H1 (cell line): ENCODE results near the gene POLR3A. TPM values are rescaled to one million over a fixed set of nuclear protein-coding genes. Genes with fewer than 3 reads are reported as not detected.

ENCODE experiments used
- CTCF ChIA-PET: fragments of 300-600 bp; sonication (Branson Sonifier 250); formaldehyde crosslinking; loops from one replicate; lab custom pipeline; 2021; ENCODE audit not compliant: partially characterized antibody; lab: Charles Lee
- POLR2A ChIA-PET: fragments of 300-600 bp; sonication (Branson Sonifier 250); formaldehyde crosslinking; loops from one replicate; lab custom pipeline; 2021; ENCODE audit warnings: inconsistent platforms; ENCODE audit not compliant: partially characterized antibody; lab: Charles Lee
- DNase-seq, 2 experiments: peaks; one replicate each; pipeline versions ENCODE4 v3.0.0 to v3.0.0-alpha.2; 2010 to 2022; ENCODE audit warnings: low spot score in 2 of 2, low read depth in 1 of 2, mixed read lengths in 1 of 2
- FAIRE-seq: peaks from 2 replicates; lab custom pipeline; 2011; peaks lifted over from hg19 to GRCh38; lab: Jason Lieb, UNC
- H2AFZ ChIP-seq: 2 replicates; pipeline ENCODE4 v1.8.1; 2012; ENCODE audit warnings: low read length, inconsistent platforms
- H2AK5ac ChIP-seq: 2 replicates; pipeline ENCODE4 v1.6.1; 2013; ENCODE audit warnings: low read depth, low read length
- H2BK120ac ChIP-seq: replicated peaks from 2 replicates; pipeline ENCODE3; 2013; ENCODE audit warnings: low read depth, low read length, inconsistent platforms
- H2BK12ac ChIP-seq: 2 replicates; pipeline ENCODE4 v1.6.1; 2013; ENCODE audit warnings: low read depth, low read length
- H2BK15ac ChIP-seq: 2 replicates; pipeline ENCODE4 v1.6.1; 2013; ENCODE audit warnings: low read length
- H2BK20ac ChIP-seq: 2 replicates; pipeline ENCODE4 v1.6.1; 2013; ENCODE audit warnings: low read length
- H2BK5ac ChIP-seq: 2 replicates; pipeline ENCODE4 v1.6.1; 2013; ENCODE audit warnings: low read depth, low read length
- H3K14ac ChIP-seq: 2 replicates; pipeline ENCODE4 v1.6.1; 2013; ENCODE audit warnings: inconsistent platforms; ENCODE audit not compliant: insufficient read length
- H3K18ac ChIP-seq: 2 replicates; pipeline ENCODE4 v1.6.1; 2013; ENCODE audit warnings: low read length; ENCODE audit errors: extremely low read depth
- H3K23ac ChIP-seq: 2 replicates; pipeline ENCODE4 v1.6.1; 2013; ENCODE audit warnings: inconsistent platforms; ENCODE audit not compliant: insufficient read length
- H3K23me2 ChIP-seq: 2 replicates; pipeline ENCODE4 v1.6.1; 2013; ENCODE audit warnings: low read depth, low read length
- H3K27ac ChIP-seq: 2 replicates; pipeline ENCODE4 v1.6.1; 2011; ENCODE audit warnings: low read depth, low read length, inconsistent platforms
- H3K27me3 ChIP-seq, 4 experiments: replicated peaks in 1 of 4; 1 replicate in 1 of 4; 2 replicates in 3 of 4; pipeline versions ENCODE4 v1.6.1 to v1.8.1; 2011 to 2013; ENCODE audit warnings: low read length in 3 of 4, mild to moderate bottlenecking in 3 of 4, inconsistent platforms in 2 of 4, mixed read lengths in 2 of 4, moderate library complexity in 1 of 4; ENCODE audit not compliant: control insufficient read depth in 3 of 4, insufficient read depth in 3 of 4; ENCODE audit errors: extremely low read depth in 1 of 4
- H3K36me3 ChIP-seq, 4 experiments: 2 replicates each; pipeline versions ENCODE4 v1.6.1 to v1.8.1; 2011 to 2013; ENCODE audit warnings: mild to moderate bottlenecking in 4 of 4, low read length in 3 of 4, moderate library complexity in 2 of 4, control low read depth in 1 of 4, inconsistent platforms in 1 of 4; ENCODE audit not compliant: insufficient read depth in 4 of 4, control insufficient read depth in 2 of 4
- H3K4ac ChIP-seq: replicated peaks from 2 replicates; pipeline ENCODE3; 2013; ENCODE audit warnings: low read length, low read depth, mixed read lengths, inconsistent platforms; ENCODE audit not compliant: insufficient read length
- H3K4me1 ChIP-seq, 4 experiments: replicated peaks in 1 of 4; 1 replicate in 1 of 4; 2 replicates in 3 of 4; pipeline versions ENCODE4 v1.6.1 to v1.8.1; 2011 to 2013; ENCODE audit warnings: low read length in 3 of 4, inconsistent platforms in 2 of 4, mixed read lengths in 1 of 4; ENCODE audit not compliant: insufficient read depth in 4 of 4, control insufficient read depth in 3 of 4
- H3K4me2 ChIP-seq, 2 experiments: 2 replicates each; pipeline versions ENCODE4 v1.6.1 to v1.8.1; 2011 to 2013; ENCODE audit warnings: low read depth in 2 of 2, low read length in 2 of 2, control low read depth in 1 of 2, inconsistent platforms in 1 of 2, mild to moderate bottlenecking in 1 of 2; ENCODE audit not compliant: insufficient read depth in 1 of 2
- H3K4me3 ChIP-seq, 4 experiments: fragments of 200-600, 300-600 bp in 1 of 4; sonication (generic), shearing (Covaris generic), sonication (Bioruptor Twin) in 1 of 4; 2 replicates each; pipeline versions ENCODE4 v1.5.1 to v1.8.1; 2011 to 2016; ENCODE audit warnings: low read length in 4 of 4, low read depth in 3 of 4, control low read depth in 2 of 4, inconsistent platforms in 2 of 4, mild to moderate bottlenecking in 2 of 4, mixed read lengths in 1 of 4, moderate library complexity in 1 of 4; ENCODE audit not compliant: insufficient read depth in 2 of 4; ENCODE audit errors: extremely low read depth in 1 of 4
- H3K56ac ChIP-seq: replicated peaks from 2 replicates; pipeline ENCODE3; 2013; ENCODE audit warnings: low read depth, mild to moderate bottlenecking, mixed read lengths, low read length, inconsistent platforms; ENCODE audit not compliant: insufficient read length
- H3K79me1 ChIP-seq: 2 replicates; pipeline ENCODE4 v1.6.1; 2013; ENCODE audit warnings: low read depth, low read length, control low read depth
- H3K79me2 ChIP-seq, 2 experiments: 2 replicates each; pipeline versions ENCODE4 v1.6.1 to v1.8.1; 2012 to 2013; ENCODE audit warnings: low read length in 2 of 2, mild to moderate bottlenecking in 2 of 2, inconsistent platforms in 1 of 2; ENCODE audit not compliant: insufficient read depth in 2 of 2, control insufficient read depth in 1 of 2
- H3K9ac ChIP-seq, 4 experiments: replicated peaks in 1 of 4; 1 replicate in 1 of 4; 2 replicates in 3 of 4; pipeline versions ENCODE4 v1.6.1 to v1.8.1; 2011 to 2013; ENCODE audit warnings: low read depth in 3 of 4, low read length in 3 of 4, control low read depth in 2 of 4, mild to moderate bottlenecking in 2 of 4, moderate library complexity in 2 of 4, inconsistent platforms in 1 of 4; ENCODE audit errors: extremely low read depth in 1 of 4
- H3K9me3 ChIP-seq, 2 experiments: 2 replicates each; pipeline versions ENCODE4 v1.6.1 to v1.8.1; 2012 to 2013; ENCODE audit warnings: mild to moderate bottlenecking in 2 of 2, moderate library complexity in 2 of 2, control low read depth in 1 of 2, inconsistent platforms in 1 of 2, low read depth in 1 of 2, low read length in 1 of 2, mixed read lengths in 1 of 2; ENCODE audit not compliant: insufficient read depth in 2 of 2
- H4K20me1 ChIP-seq, 2 experiments: replicated peaks in 1 of 2; 2 replicates each; pipeline versions ENCODE3 to v1.8.1; 2011 to 2013; ENCODE audit warnings: inconsistent platforms in 2 of 2, low read length in 2 of 2, mild to moderate bottlenecking in 1 of 2; ENCODE audit not compliant: insufficient read depth in 2 of 2, control insufficient read depth in 1 of 2
- H4K5ac ChIP-seq: 2 replicates; pipeline ENCODE4 v1.6.1; 2013; ENCODE audit warnings: low read length, low read depth, mixed read lengths, inconsistent platforms; ENCODE audit not compliant: insufficient read length
- H4K8ac ChIP-seq: 2 replicates; pipeline ENCODE4 v1.8.0; 2013; ENCODE audit warnings: mild to moderate bottlenecking, moderate library complexity, low read length, inconsistent platforms; ENCODE audit not compliant: insufficient read depth; ENCODE audit errors: extremely low read depth
- H4K91ac ChIP-seq: replicated peaks from 2 replicates; pipeline ENCODE3; 2013; ENCODE audit warnings: low read length, mixed read lengths, inconsistent platforms; ENCODE audit not compliant: insufficient read length
- ASH2L ChIP-seq: fragments of 200-600, 300-600 bp; sonication (generic); IDR thresholded peaks from one replicate; pipeline ENCODE4 v1.7.1; 2017; ENCODE audit warnings: low read length
- BACH1 ChIP-seq: IDR thresholded peaks from 2 replicates; pipeline ENCODE4 v1.6.1; 2012; ENCODE audit warnings: low read length, improper control_type of control experiment
- EGR1 ChIP-seq: IDR thresholded peaks from 2 replicates; pipeline ENCODE4 v1.6.1; 2011; ENCODE audit warnings: low read depth, low read length, borderline replicate concordance
- JUN ChIP-seq: IDR thresholded peaks from 2 replicates; pipeline ENCODE4 v1.6.1; 2011; ENCODE audit warnings: low read depth, mild to moderate bottlenecking, improper control_type of control experiment, low read length
- PHF8 ChIP-seq: fragments of 200-600 bp; sonication (generic); conservative IDR thresholded peaks from 2 replicates; pipeline ENCODE4 v1.7.1; 2012; ENCODE audit warnings: low read depth, mild to moderate bottlenecking, inconsistent platforms, low read length, moderate library complexity
- RBBP5 ChIP-seq: IDR thresholded peaks from 2 replicates; pipeline ENCODE4 v1.7.1; 2012; ENCODE audit warnings: low read depth, mild to moderate bottlenecking, inconsistent platforms, low read length, moderate library complexity, borderline replicate concordance
- SAP30 ChIP-seq: fragments of 300-600 bp; sonication (generic); IDR thresholded peaks from 2 replicates; pipeline ENCODE4 v1.7.1; 2012; ENCODE audit warnings: low read length, moderate library complexity, mild to moderate bottlenecking, inconsistent platforms; ENCODE audit not compliant: insufficient read depth, insufficient replicate concordance
- SIRT6 ChIP-seq: IDR thresholded peaks from one replicate; pipeline ENCODE4 v1.7.1; 2012; ENCODE audit warnings: low read length, inconsistent platforms
- WGBS, 2 experiments: shearing (Covaris generic) in 1 of 2; methylation state at CpG; one replicate each; pipeline versions ENCODE4 v1.1.6 to v1.1.7; 2013 to 2015; ENCODE audit warnings: low lambda C conversion rate in 2 of 2, mixed read lengths in 2 of 2, inconsistent platforms in 1 of 2, low coverage in 1 of 2, missing lambda C conversion rate in 1 of 2; ENCODE audit not compliant: insufficient replicate concordance in 2 of 2, insufficient coverage in 1 of 2, insufficient read length in 1 of 2; ENCODE audit errors: extremely low coverage in 1 of 2, missing lambda C conversion rate in 1 of 2; 5-methylcytosine and 5-hydroxymethylcytosine counted together
- polyA plus RNA-seq, 7 experiments: library from polyadenylated mRNA; depleted of rRNA in 3 of 7; stranded (reverse) in 5 of 7; unstranded in 2 of 7; fragments of >200 nt in 5 of 7; fragments of 200-250 nt in 2 of 7; gene quantifications; 1 replicate in 5 of 7; 2 replicates in 1 of 7; 4 replicates in 1 of 7; pipeline versions ENCODE4 v1.2.1 to v1.2.3, GENCODE V29; 2011 to 2013; ENCODE audit warnings: missing spikeins in 2 of 7, mixed read lengths in 2 of 7
- total RNA-seq: library from RNA; stranded (reverse); fragmentation: NEBNext Ultra II Directional; extraction: Animal tissue kit (Norgen Biotek cat#: 25700); gene quantifications from 2 replicates; pipeline ENCODE4 v1.2.1, GENCODE V29; 2021
- TF ChIP-seq, protein P1 (sequence below): IDR thresholded peaks from 2 replicates; pipeline ENCODE4 v1.6.1; 2011; ENCODE audit warnings: low read depth, mild to moderate bottlenecking, low read length; ENCODE audit not compliant: insufficient read depth
- TF ChIP-seq, protein P2 (sequence below), 3 experiments: IDR thresholded peaks; 1 replicate in 2 of 3; 2 replicates in 1 of 3; pipeline versions ENCODE4 v1.5.1 to v1.6.1; 2011; ENCODE audit warnings: low read length in 3 of 3, mild to moderate bottlenecking in 3 of 3, inconsistent platforms in 2 of 3, low read depth in 1 of 3, moderate library complexity in 1 of 3; ENCODE audit not compliant: insufficient read depth in 1 of 3; ENCODE audit errors: control extremely low read depth in 1 of 3

The POLR3A gene
- total and polyA plus RNA-seq, 2 of the 8 experiments (the other 6 are each of a cell fraction or from before 2014, with no cell fraction given): 11.3 to 38.6 TPM

- no peak overlapping the region for H3K9ac ChIP-seq
- H2BK15ac ChIP-seq: no peak overlapping the region
- no peak overlapping the region for H3K18ac ChIP-seq
- no peak overlapping the region for H4K5ac ChIP-seq
- no peak overlapping the region for H3K27ac ChIP-seq
- no peaks in the 10 kb centered on the region for H3K79me2 ChIP-seq
- no peak overlapping the region for H2AFZ ChIP-seq
- H3K14ac ChIP-seq: no peak overlapping the region
- no peaks in the 10 kb centered on the region for H3K27me3 ChIP-seq
- H2BK120ac ChIP-seq: no peak overlapping the region
- POLR2A ChIA-PET: interaction anchor here (1.0 to 4.8 kb wide), 3 partner anchors 17 to 63 kb away, joined by 3 to 26 read pairs (median 5); partner anchors contain the start of gene DLG5
- H2BK5ac ChIP-seq: no peak overlapping the region
- DNase-seq: no peak
- H3K4me1 ChIP-seq: peaks cover 0 to 6% (median 0%) of the 10 kb centered on the region in 4 experiments; a peak in 2 of 7 replicates
- no peaks in the 10 kb centered on the region for H3K79me1 ChIP-seq
- H2AK5ac ChIP-seq: no peak overlapping the region
- H3K23ac ChIP-seq: no peak overlapping the region
- no peak overlapping the region for H3K56ac ChIP-seq
- H3K36me3 ChIP-seq: peaks cover 0 to 5% (median 3%) of the 10 kb centered on the region in 4 experiments; a peak in 4 of 8 replicates
- CTCF ChIA-PET: interaction anchor here (0.8 to 9.7 kb wide), 7 partner anchors 14 to 125 kb away, joined by 3 to 117 read pairs (median 28); no protein-coding TSS in a partner anchor
- H4K20me1 ChIP-seq: no peaks in the 10 kb centered on the region
- H3K23me2 ChIP-seq: no peaks in the 10 kb centered on the region
- H4K91ac ChIP-seq: no peak overlapping the region
- H2BK12ac ChIP-seq: no peak overlapping the region
- H3K4ac ChIP-seq: no peak overlapping the region
- H2BK20ac ChIP-seq: no peak overlapping the region
- 93% methylated on average over 4 of the region's 5 CpGs; no CpG with 5 or more reads in 1 of the 2 experiments for WGBS, 2 experiments
- no peak overlapping the region for H3K4me2 ChIP-seq
- no peak overlapping the region for H3K4me3 ChIP-seq
- TF ChIP-seq RBBP5 (no peak), PHF8 (no peak), SIRT6 (no peak), SAP30 (no peak), JUN (no peak), BACH1 (no peak), ASH2L (no peak), EGR1 (no peak)
- TF ChIP-seq, protein P1, sequence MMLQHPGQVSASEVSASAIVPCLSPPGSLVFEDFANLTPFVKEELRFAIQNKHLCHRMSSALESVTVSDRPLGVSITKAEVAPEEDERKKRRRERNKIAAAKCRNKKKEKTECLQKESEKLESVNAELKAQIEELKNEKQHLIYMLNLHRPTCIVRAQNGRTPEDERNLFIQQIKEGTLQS: no peak
- TF ChIP-seq, protein P2, sequence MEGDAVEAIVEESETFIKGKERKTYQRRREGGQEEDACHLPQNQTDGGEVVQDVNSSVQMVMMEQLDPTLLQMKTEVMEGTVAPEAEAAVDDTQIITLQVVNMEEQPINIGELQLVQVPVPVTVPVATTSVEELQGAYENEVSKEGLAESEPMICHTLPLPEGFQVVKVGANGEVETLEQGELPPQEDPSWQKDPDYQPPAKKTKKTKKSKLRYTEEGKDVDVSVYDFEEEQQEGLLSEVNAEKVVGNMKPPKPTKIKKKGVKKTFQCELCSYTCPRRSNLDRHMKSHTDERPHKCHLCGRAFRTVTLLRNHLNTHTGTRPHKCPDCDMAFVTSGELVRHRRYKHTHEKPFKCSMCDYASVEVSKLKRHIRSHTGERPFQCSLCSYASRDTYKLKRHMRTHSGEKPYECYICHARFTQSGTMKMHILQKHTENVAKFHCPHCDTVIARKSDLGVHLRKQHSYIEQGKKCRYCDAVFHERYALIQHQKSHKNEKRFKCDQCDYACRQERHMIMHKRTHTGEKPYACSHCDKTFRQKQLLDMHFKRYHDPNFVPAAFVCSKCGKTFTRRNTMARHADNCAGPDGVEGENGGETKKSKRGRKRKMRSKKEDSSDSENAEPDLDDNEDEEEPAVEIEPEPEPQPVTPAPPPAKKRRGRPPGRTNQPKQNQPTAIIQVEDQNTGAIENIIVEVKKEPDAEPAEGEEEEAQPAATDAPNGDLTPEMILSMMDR (IDR thresholded peaks at IDR 0.05; ENCODE audit: control extremely low read depth in 1 of 3, insufficient read depth in 1 of 3, low read depth in 1 of 3, low read length in 3 of 3): no peak
- no peaks in the 10 kb centered on the region for H3K9me3 ChIP-seq
- H4K8ac ChIP-seq: no peak overlapping the region
- no peak for FAIRE-seq
Measured at GRCh38 chr10:77972148-77972547, 57.2 kb downstream of the POLR3A start.
